C4-2B (cell line): Measurements from ENCODE around the gene GRIN3B.
"Not testable (repeated sequence)": the region's sequence is repeated elsewhere in the genome, so short reads cannot be mapped to it uniquely, and the experiment has no call there.

Experiments
- H3K27ac ChIP-seq: fragments of 450-650 bp; 2 replicates; pipeline ENCODE4 v1.5.1; 2017
- CTCF ChIP-seq: fragments of 450-650 bp; conservative IDR thresholded peaks from 2 replicates; pipeline ENCODE4 v1.5.1; 2017; ENCODE audit warnings: mild to moderate bottlenecking
- ZFX ChIP-seq: fragments of 450-650 bp; IDR thresholded peaks from 2 replicates; pipeline ENCODE4 v1.6.1; 2017

Gene GRIN3B

GRCh38 chr19:955803-956765, 44.1 kb upstream of the GRIN3B start:
- H3K27ac ChIP-seq, result no peak overlapping the region
- TF ChIP-seq CTCF (no peak), ZFX (no peak)

DNA sequence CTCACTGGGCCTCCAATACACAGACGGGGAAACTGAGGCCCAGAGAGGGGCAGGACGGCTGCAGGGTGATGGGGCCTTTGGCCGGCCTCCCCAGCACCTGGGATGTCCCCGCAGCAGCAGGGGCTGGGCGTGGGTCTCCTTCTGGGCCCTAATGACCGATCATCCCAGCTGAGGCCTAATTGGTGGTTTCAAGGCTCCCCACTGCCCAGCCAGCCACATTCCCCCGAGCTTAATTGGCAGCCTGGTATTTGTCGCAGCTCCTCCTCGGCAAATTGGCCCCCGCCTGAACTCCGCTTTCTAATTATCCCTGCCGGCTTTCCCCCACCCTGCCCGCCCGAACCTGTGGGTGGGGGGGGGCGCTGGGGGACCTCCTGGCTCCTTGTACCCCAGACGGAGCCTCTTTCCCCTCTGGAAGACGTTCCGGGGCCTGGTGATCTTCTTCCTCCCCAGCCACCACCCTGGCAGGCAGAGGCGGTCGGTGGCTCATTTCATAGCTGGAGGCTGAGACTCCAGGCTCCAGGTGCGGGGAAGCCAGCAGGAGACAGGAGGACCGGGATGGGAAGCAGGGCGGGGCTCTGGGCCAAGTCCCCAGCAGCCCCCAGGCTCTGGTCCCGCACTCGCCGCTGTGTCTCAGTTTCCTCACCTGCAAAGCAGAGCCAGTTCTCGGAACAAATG, 43.3 kb upstream of the GRIN3B start:
- H3K27ac ChIP-seq, result no peak overlapping the region
- TF ChIP-seq CTCF (no peak), ZFX (no peak)

DNA sequence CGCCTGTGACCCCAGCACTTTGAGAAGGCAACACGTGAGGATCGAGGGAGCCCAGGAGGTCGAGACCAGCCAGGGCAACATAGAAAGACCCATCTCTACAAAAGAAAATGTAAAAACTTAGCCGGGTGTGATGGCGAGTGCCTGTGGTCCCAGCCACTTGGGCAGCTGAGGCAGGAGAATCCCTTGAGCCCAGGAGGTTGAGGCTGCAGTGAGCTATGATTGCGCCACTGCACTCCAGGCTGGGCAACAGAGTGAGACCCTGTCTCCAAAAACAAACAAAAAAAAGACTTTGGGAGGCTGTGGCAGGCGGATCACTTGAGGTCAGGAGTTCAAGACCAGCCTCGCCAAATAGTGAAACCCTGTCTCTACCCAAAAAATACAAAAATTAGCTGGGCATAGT, 42.6 kb upstream of the GRIN3B start:
- not testable (repeated sequence) for H3K27ac ChIP-seq

- H3K27ac ChIP-seq, result no peak overlapping the region
- TF ChIP-seq ZFX (no peak), CTCF (no peak)
Measured at GRCh38 chr19:958967-959855, 41.0 kb upstream of the GRIN3B start.

GRCh38 chr19:960020-960419, 40.2 kb upstream of the GRIN3B start:
- no peak overlapping the region for H3K27ac ChIP-seq
- TF ChIP-seq ZFX (no peak), CTCF (no peak)

DNA sequence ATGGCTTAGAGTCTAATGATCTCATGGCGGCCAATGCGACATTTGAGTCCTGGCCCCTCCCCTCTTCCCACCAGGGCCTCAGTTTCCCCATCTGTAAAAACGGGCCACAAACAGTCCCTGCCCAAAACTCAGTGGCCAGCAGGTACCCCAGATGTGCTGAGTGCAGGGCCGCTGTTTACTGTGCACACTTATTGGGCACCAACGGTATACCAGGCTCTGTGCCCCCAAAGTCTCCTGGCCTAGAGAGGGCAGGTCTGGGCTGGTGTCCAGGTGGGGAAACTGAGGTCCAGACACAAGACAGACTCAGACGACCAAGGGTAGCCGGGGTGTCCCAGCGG, 39.6 kb upstream of the GRIN3B start:
- no peak overlapping the region for H3K27ac ChIP-seq
- TF ChIP-seq ZFX, result no peak
- TF ChIP-seq CTCF, result no peak

- TF ChIP-seq CTCF, result no peak
- no peak for TF ChIP-seq ZFX
- no peak overlapping the region for H3K27ac ChIP-seq
Measured at GRCh38 chr19:961866-962620, 38.2 kb upstream of the GRIN3B start.
